Endothelial cell of umbilical vein (primary cell): Measurements from ENCODE around the gene NINJ2. TPM values are rescaled to one million over a fixed set of nuclear protein-coding genes. Genes with fewer than 3 reads are reported as not detected.

Experiments
- BruUV-seq: library from RNA; stranded (reverse); fragments of 400-500 nt; replicated peaks from 2 replicates; lab custom pipeline; 2021; lab: Mats Ljungman, UMichigan
- CTCF ChIA-PET: fragments of 300-600, 350-600 bp; sonication (Branson Sonifier 250); formaldehyde crosslinking; loops from one replicate; lab custom pipeline; 2021; ENCODE audit warnings: antibody characterized with exemption, inconsistent platforms; lab: Charles Lee
- POLR2A ChIA-PET: fragments of 300-600, 350-600 bp; sonication (Branson Sonifier 250); formaldehyde crosslinking; loops from one replicate; lab custom pipeline; 2021; ENCODE audit warnings: antibody characterized with exemption, inconsistent platforms; lab: Charles Lee
- DNase-seq: peaks from one replicate; pipeline ENCODE4 v3.0.0-alpha.2; 2011; ENCODE audit warnings: low read depth, low spot score
- FAIRE-seq: peaks from 2 replicates; lab custom pipeline; 2011; peaks lifted over from hg19 to GRCh38; lab: Jason Lieb, UNC
- H2AFZ ChIP-seq: 2 replicates; pipeline ENCODE4 v1.6.0; 2012; ENCODE audit warnings: low read depth, low read length, control low read depth, inconsistent platforms
- H3K27ac ChIP-seq: 2 replicates; pipeline ENCODE4 v1.5.1; 2011; ENCODE audit warnings: low read depth, mild to moderate bottlenecking, control low read depth, low read length, moderate library complexity; ENCODE audit not compliant: insufficient read depth
- H3K27me3 ChIP-seq, 2 experiments: 2 replicates each; pipeline versions ENCODE4 v1.6.0 to v1.6.1; 2011; ENCODE audit warnings: low read length in 2 of 2, mixed read lengths in 1 of 2; ENCODE audit not compliant: control insufficient read depth in 2 of 2, insufficient read depth in 2 of 2
- H3K36me3 ChIP-seq, 2 experiments: 2 replicates in 1 of 2; 3 replicates in 1 of 2; pipeline ENCODE4 v1.5.1; 2011; ENCODE audit warnings: low read length in 2 of 2, mild to moderate bottlenecking in 1 of 2, moderate library complexity in 1 of 2; ENCODE audit not compliant: control insufficient read depth in 2 of 2, insufficient read depth in 2 of 2; ENCODE audit errors: extremely low read depth in 1 of 2
- H3K4me1 ChIP-seq: 3 replicates; pipeline ENCODE4 v1.5.1; 2011; ENCODE audit warnings: mild to moderate bottlenecking, low read length; ENCODE audit not compliant: control insufficient read depth, insufficient read depth; ENCODE audit errors: extremely low read depth
- H3K4me2 ChIP-seq: 2 replicates; pipeline ENCODE4 v1.6.1; 2011; ENCODE audit warnings: low read length, control low read depth, mixed read lengths; ENCODE audit not compliant: insufficient read depth
- H3K4me3 ChIP-seq, 3 experiments: fragments of 200-600 bp in 1 of 3; sonication (generic), shearing (Covaris generic) in 1 of 3; replicated peaks in 1 of 3; 2 replicates each; pipeline ENCODE4 v1.5.1; 2011 to 2016; ENCODE audit warnings: control low read depth in 3 of 3, low read length in 3 of 3, mild to moderate bottlenecking in 2 of 3, inconsistent platforms in 1 of 3, low read depth in 1 of 3, moderate library complexity in 1 of 3; ENCODE audit not compliant: insufficient read depth in 1 of 3
- H3K79me2 ChIP-seq: 2 replicates; pipeline ENCODE4 v1.6.0; 2012; ENCODE audit warnings: low read length, inconsistent platforms; ENCODE audit not compliant: control insufficient read depth, insufficient read depth
- H3K9ac ChIP-seq: replicated peaks from 2 replicates; pipeline ENCODE3; 2011; ENCODE audit warnings: low read length, control low read depth; ENCODE audit not compliant: insufficient read depth; ENCODE audit errors: extremely low read depth
- H3K9me1 ChIP-seq: replicated peaks from 3 replicates; pipeline ENCODE4 v1.6.0; 2011; ENCODE audit warnings: mild to moderate bottlenecking, low read length; ENCODE audit not compliant: control insufficient read depth, insufficient read depth; ENCODE audit errors: extremely low read depth
- H3K9me3 ChIP-seq: replicated peaks from 2 replicates; pipeline ENCODE4 v1.5.1; 2012; ENCODE audit warnings: low read length, inconsistent platforms; ENCODE audit not compliant: control insufficient read depth, insufficient read depth
- H4K20me1 ChIP-seq: replicated peaks from 2 replicates; pipeline ENCODE3; 2011; ENCODE audit warnings: mild to moderate bottlenecking, low read length; ENCODE audit not compliant: control insufficient read depth, insufficient read depth; ENCODE audit errors: extremely low read depth
- CTCF ChIP-seq, 2 donors: IDR thresholded peaks; 1 replicate in 1 of 2; 2 replicates in 1 of 2; pipeline ENCODE4 v1.5.1; 2011; ENCODE audit warnings: low read length in 2 of 2, mild to moderate bottlenecking in 2 of 2, moderate library complexity in 2 of 2, control low read depth in 1 of 2, inconsistent platforms in 1 of 2, low read depth in 1 of 2; ENCODE audit not compliant: insufficient read depth in 1 of 2; ENCODE audit errors: extremely low read depth in 1 of 2
- EZH2 ChIP-seq: IDR thresholded peaks from 2 replicates; pipeline ENCODE4 v1.6.1; 2012; ENCODE audit warnings: borderline replicate concordance, low read depth, mild to moderate bottlenecking, moderate library complexity, low read length, inconsistent platforms; ENCODE audit not compliant: severe bottlenecking
- FOS ChIP-seq: IDR thresholded peaks from 2 replicates; pipeline ENCODE4 v1.6.1; 2011; ENCODE audit warnings: mild to moderate bottlenecking, low read length, moderate library complexity, borderline replicate concordance; ENCODE audit not compliant: insufficient read depth
- GATA2 ChIP-seq: IDR thresholded peaks from 2 replicates; pipeline ENCODE4 v1.7.0; 2011; ENCODE audit warnings: low read depth, mild to moderate bottlenecking, moderate library complexity, mixed read lengths, low read length; ENCODE audit not compliant: insufficient read length, insufficient read depth
- JUN ChIP-seq: IDR thresholded peaks from 2 replicates; pipeline ENCODE4 v1.6.1; 2011; ENCODE audit warnings: borderline replicate concordance, low read depth; ENCODE audit not compliant: insufficient read length, insufficient read depth
- MAX ChIP-seq: IDR thresholded peaks from 2 replicates; pipeline ENCODE4 v1.6.1; 2011; ENCODE audit not compliant: insufficient read depth, insufficient read length
- MYC ChIP-seq: IDR thresholded peaks from one replicate; pipeline ENCODE4 v1.6.1; 2011; ENCODE audit warnings: mild to moderate bottlenecking, low read depth, low read length
- POLR2A ChIP-seq: IDR thresholded peaks from 2 replicates; pipeline ENCODE4 v1.6.1; 2012; ENCODE audit warnings: low read depth, mild to moderate bottlenecking, control low read depth, low read length
- POLR2AphosphoS5 ChIP-seq: IDR thresholded peaks from 2 replicates; pipeline ENCODE4 v1.6.1; 2012; ENCODE audit warnings: low read depth, mild to moderate bottlenecking, control low read depth, low read length, moderate library complexity; ENCODE audit not compliant: insufficient read depth
- dilution Hi-C: fragments of 300-500 bp; cut with MboI; formaldehyde crosslinking; loops from one replicate; pipeline ENCODE4 v1.15.0; 2019; ENCODE audit warnings: low sequenced_read_pairs; ENCODE audit not compliant: extremely low pct_ligation_motif_present
- intact Hi-C: fragments of 100-400 bp; cut with micrococcal nuclease; formaldehyde crosslinking; loops from one replicate; pipeline ENCODE4 v1.10.0; 2022
- polyA plus RNA-seq, 4 experiments: library from polyadenylated mRNA; depleted of rRNA in 3 of 4; stranded (reverse) in 3 of 4; unstranded in 1 of 4; fragments of >200 nt; gene quantifications; 2 replicates each; pipeline versions ENCODE4 v1.2.1 to v1.2.3, GENCODE V29; 2011 to 2012; ENCODE audit warnings: missing spikeins in 1 of 4
- total RNA-seq: library from RNA; stranded (reverse); gene quantifications from 2 replicates; pipeline ENCODE4 v1.2.3, GENCODE V29; 2021

Gene NINJ2
- total and polyA plus RNA-seq, 2 donors (not counting 3 experiments of a cell fraction or from before 2014, with no cell fraction given): 0.75 to 4.4 TPM

- TF ChIP-seq POLR2AphosphoS5: no peak
- TF ChIP-seq EZH2: no peak
- TF ChIP-seq GATA2: no peak
- no peak for TF ChIP-seq JUN
- TF ChIP-seq FOS: no peak
- no peak for TF ChIP-seq MYC
- TF ChIP-seq POLR2A: no peak
- TF ChIP-seq MAX: no peak
- no peak for TF ChIP-seq CTCF (IDR thresholded peaks at IDR 0.05; ENCODE audit: extremely low read depth in 1 of 2, insufficient read depth in 1 of 2, low read depth in 1 of 2, low read length in 2 of 2)
- no peaks in the 10 kb centered on the region for H3K36me3 ChIP-seq
- ChIA-PET CTCF (interaction anchor here (1.0 to 1.5 kb wide), 4 partner anchors 25 to 390 kb away, joined by 3 to 4 read pairs (median 4); partner anchors contain the start of gene RAD52), POLR2A (no interaction called here)
- H3K27ac ChIP-seq: no peak overlapping the region
- no peak overlapping the region for H3K9ac ChIP-seq
- no peak overlapping the region for H3K4me3 ChIP-seq
- no peaks in the 10 kb centered on the region for H3K79me2 ChIP-seq
- H3K27me3 ChIP-seq: peaks cover 0 to 9% of the 10 kb centered on the region in 2 experiments
- no peaks in the 10 kb centered on the region for H3K9me1 ChIP-seq
- dilution Hi-C loops: no loop called here
- H3K4me2 ChIP-seq: no peak overlapping the region
- FAIRE-seq (no peak), DNase-seq (no peak)
- no peaks in the 10 kb centered on the region for H4K20me1 ChIP-seq
- no peaks in the 10 kb centered on the region for H3K9me3 ChIP-seq
- H3K4me1 ChIP-seq: no peaks in the 10 kb centered on the region
- intact Hi-C loops: no loop called here
- BruUV-seq: no TSS peak
- H2AFZ ChIP-seq: no peak overlapping the region
These were observed 103.9 kb downstream of the NINJ2 start for GRCh38 chr12:559208-559905.
